Middle frontal gyrus (tissue), 1 donor: ENCODE measurements around the gene VPS13D.
"Not testable (repeated sequence)": the region's sequence is repeated elsewhere in the genome, so short reads cannot be mapped to it uniquely, and the experiment has no call there.

Experiments used
- DNase-seq: peaks from one replicate; pipeline ENCODE4 v3.0.0-alpha.2; 2015; ENCODE audit warnings: low spot score; ENCODE audit errors: extremely low spot score

Gene VPS13D

GRCh38 chr1:12511516-12512468, 282.0 kb downstream of the VPS13D start:
- DNase-seq, result no peak

- no peak for DNase-seq
Observed at GRCh38 chr1:12513181-12513580, 283.4 kb downstream of the VPS13D start.

GRCh38 chr1:12514590-12514989, 284.8 kb downstream of the VPS13D start:
- DNase-seq, result no peak

- DNase-seq, result no peak
Observed at GRCh38 chr1:12515234-12515633, 285.4 kb downstream of the VPS13D start.

- no peak for DNase-seq
Observed at GRCh38 chr1:12516741-12517140, 286.9 kb downstream of the VPS13D start.

GRCh38 chr1:12518931-12519692, 289.3 kb downstream of the VPS13D start:
- DNase-seq, result no peak

GRCh38 chr1:12519693-12520364, 290.0 kb downstream of the VPS13D start:
- DNase-seq, result no peak

GRCh38 chr1:12521096-12521495, 291.3 kb downstream of the VPS13D start:
- DNase-seq, result no peak

GRCh38 chr1:12522780-12523179, 292.9 kb downstream of the VPS13D start:
- not testable (repeated sequence) for DNase-seq

- DNase-seq, result no peak
Observed at GRCh38 chr1:12524266-12524665, 294.4 kb downstream of the VPS13D start.

- DNase-seq, result no peak
Observed at GRCh38 chr1:12525311-12526181, 295.7 kb downstream of the VPS13D start.

GRCh38 chr1:12527564-12527963, 297.7 kb downstream of the VPS13D start:
- DNase-seq, result no peak

GRCh38 chr1:12528021-12528852, 298.4 kb downstream of the VPS13D start:
- no peak for DNase-seq

- DNase-seq, result no peak
Observed at GRCh38 chr1:12529640-12530174, 299.9 kb downstream of the VPS13D start.

- no peak for DNase-seq
Observed at GRCh38 chr1:12530462-12531178, 300.8 kb downstream of the VPS13D start.

- DNase-seq, result no peak
Observed at GRCh38 chr1:12531179-12531499, 301.3 kb downstream of the VPS13D start.

GRCh38 chr1:12532405-12533315, 302.8 kb downstream of the VPS13D start:
- DNase-seq, result no peak

GRCh38 chr1:12536023-12536639, 306.3 kb downstream of the VPS13D start:
- no peak for DNase-seq
